K562 (cell line): ENCODE measurements around the gene RERG. TPM values are rescaled to one million over a fixed set of nuclear protein-coding genes. Genes with fewer than 3 reads are reported as not detected.

Experiments
- ATAC-seq: fragments of 200-7000 bp; cut with Tn5 transposase; 3 replicates; pipeline ENCODE4 v1.9.1; 2020; ENCODE audit warnings: moderate library complexity
- BruUV-seq: library from RNA; stranded (reverse); fragments of 400-500 nt; replicated peaks from 2 replicates; lab custom pipeline; 2021; lab: Mats Ljungman, UMichigan
- CTCF ChIA-PET: fragments of 300-600 bp; formaldehyde crosslinking; extraction: SDS; loops from one replicate; lab custom pipeline; 2021; ENCODE audit warnings: low intra/inter-chr PET ratio; lab: Yijun Ruan, JAX
- POLR2A ChIA-PET: fragments of 300-600, 350-650 bp; sonication (Branson Sonifier 250); formaldehyde crosslinking; extraction: SDS; loops from one replicate; lab custom pipeline; 2021; ENCODE audit warnings: antibody characterized with exemption, inconsistent platforms; lab: Yijun Ruan, JAX
- DNase-seq, 4 experiments: peaks; one replicate each; pipeline versions ENCODE4 v3.0.0 to v3.0.0-alpha.2; 2011 to 2018; ENCODE audit warnings: low spot score in 3 of 4, mixed read lengths in 3 of 4; ENCODE audit errors: extremely low read depth in 1 of 4
- FAIRE-seq: peaks from 2 replicates; lab custom pipeline; 2011; peaks lifted over from hg19 to GRCh38; lab: Jason Lieb, UNC
- H2AFZ ChIP-seq: 2 replicates; pipeline ENCODE4 v1.6.0; 2011; ENCODE audit warnings: low read depth, low read length, control low read depth, inconsistent platforms
- H3K27ac ChIP-seq: fragments of 200-600 bp; 3 replicates; pipeline ENCODE4 v1.8.0; 2011; ENCODE audit warnings: low read depth, mild to moderate bottlenecking, control low read depth, inconsistent platforms, low read length, moderate library complexity, mixed read lengths; ENCODE audit errors: extremely low read depth
- H3K27me3 ChIP-seq, 2 experiments: fragments of 300-600 bp in 1 of 2; 2 replicates in 1 of 2; 3 replicates in 1 of 2; pipeline versions ENCODE4 v1.6.0 to v1.8.0; 2011; ENCODE audit warnings: inconsistent platforms in 2 of 2, low read length in 2 of 2, mild to moderate bottlenecking in 1 of 2, mixed read lengths in 1 of 2, moderate library complexity in 1 of 2; ENCODE audit not compliant: control insufficient read depth in 2 of 2, insufficient read depth in 2 of 2
- H3K36me3 ChIP-seq: fragments of 300-600 bp; 3 replicates; pipeline ENCODE4 v1.8.0; 2011; ENCODE audit warnings: mild to moderate bottlenecking, low read length, inconsistent platforms; ENCODE audit not compliant: control insufficient read depth, insufficient read depth
- H3K4me1 ChIP-seq, 2 experiments: fragments of 200-600 bp in 1 of 2; replicated peaks in 1 of 2; 2 replicates in 1 of 2; 3 replicates in 1 of 2; pipeline versions ENCODE4 v1.5.1 to v1.8.0; 2011; ENCODE audit warnings: inconsistent platforms in 2 of 2, low read length in 2 of 2, mild to moderate bottlenecking in 1 of 2, mixed read lengths in 1 of 2, moderate library complexity in 1 of 2; ENCODE audit not compliant: control insufficient read depth in 2 of 2, insufficient read depth in 2 of 2
- H3K4me2 ChIP-seq: 2 replicates; pipeline ENCODE4 v1.6.1; 2011; ENCODE audit warnings: low read length, control low read depth, inconsistent platforms, mixed read lengths; ENCODE audit not compliant: insufficient read depth
- H3K4me3 ChIP-seq: fragments of 200-600 bp; sonication (generic), shearing (Covaris generic); 2 replicates; pipeline ENCODE4 v1.5.1; 2016; ENCODE audit warnings: control low read depth, inconsistent platforms
- H3K79me2 ChIP-seq: fragments of 200-600 bp; 3 replicates; pipeline ENCODE4 v1.8.0; 2011; ENCODE audit warnings: low read length, inconsistent platforms; ENCODE audit not compliant: control insufficient read depth, insufficient read depth
- H3K9ac ChIP-seq, 2 experiments: 2 replicates each; pipeline versions ENCODE4 v1.6.0 to v1.6.1; 2011; ENCODE audit warnings: low read depth in 2 of 2, low read length in 2 of 2, control low read depth in 1 of 2, inconsistent platforms in 1 of 2, mild to moderate bottlenecking in 1 of 2, mixed read lengths in 1 of 2; ENCODE audit not compliant: insufficient read depth in 1 of 2
- H3K9me1 ChIP-seq: one replicate; pipeline ENCODE4 v1.6.0; 2011; ENCODE audit warnings: inconsistent platforms, mild to moderate bottlenecking, low read length, moderate library complexity; ENCODE audit not compliant: control insufficient read depth, insufficient read depth
- H3K9me3 ChIP-seq: replicated peaks from 2 replicates; pipeline ENCODE4 v1.5.1; 2011; ENCODE audit warnings: low read depth, low read length, inconsistent platforms; ENCODE audit not compliant: control insufficient read depth, insufficient read depth
- H4K20me1 ChIP-seq: replicated peaks from 2 replicates; pipeline ENCODE4 v1.6.1; 2011; ENCODE audit warnings: low read length, inconsistent platforms, mixed read lengths; ENCODE audit not compliant: control insufficient read depth, insufficient read depth
- ARID2 ChIP-seq: fragments of 450-650 bp; IDR thresholded peaks from 2 replicates; pipeline ENCODE4 v1.6.1; 2017; ENCODE audit warnings: antibody characterized with exemption, mild to moderate bottlenecking
- CBX8 ChIP-seq: fragments of 200-600 bp; sonication (generic); IDR thresholded peaks from 2 replicates; pipeline ENCODE4 v1.6.1; 2012; ENCODE audit warnings: borderline replicate concordance, mixed run types, low read depth, mild to moderate bottlenecking, moderate library complexity, mixed read lengths, low read length, control low read depth, inconsistent platforms; ENCODE audit not compliant: poor library complexity, severe bottlenecking; ENCODE audit errors: extremely low read depth
- ELF1 ChIP-seq: fragments of 200-800 bp; sonication (Bioruptor generic); IDR thresholded peaks from 2 replicates; pipeline ENCODE4 v1.6.1; 2016; ENCODE audit warnings: missing genetic modification characterization, missing compliant biosample characterization
- ELK1 ChIP-seq: sonication (generic); formaldehyde crosslinking; IDR thresholded peaks from 2 replicates; pipeline ENCODE4 v1.8.1; 2022; ENCODE audit warnings: missing genetic modification reagents
- MAZ ChIP-seq, 2 experiments: fragments of 450-650 bp in 1 of 2; sonication (generic) in 1 of 2; formaldehyde crosslinking; IDR thresholded peaks in 1 of 2; conservative IDR thresholded peaks in 1 of 2; 2 replicates each; pipeline versions ENCODE4 v1.4.0 to v1.5.0; 2020; ENCODE audit warnings: mild to moderate bottlenecking in 1 of 2, missing genetic modification reagents in 1 of 2
- MXD1 ChIP-seq: fragments of 250-450 bp; sonication (Bioruptor Pico); IDR thresholded peaks from 2 replicates; pipeline ENCODE4 v1.8.0; 2021; ENCODE audit warnings: borderline replicate concordance, mild to moderate bottlenecking, moderate library complexity; ENCODE audit not compliant: poor library complexity, severe bottlenecking
- NCOA4 ChIP-seq: fragments of 450-650 bp; IDR thresholded peaks from 2 replicates; pipeline ENCODE4 v1.6.1; 2018; ENCODE audit warnings: mild to moderate bottlenecking; ENCODE audit not compliant: partially characterized antibody
- RBM39 ChIP-seq: fragments of 200-400 bp; formaldehyde crosslinking; optimal IDR thresholded peaks from 2 replicates; pipeline ENCODE3; 2018; ENCODE audit warnings: low read depth, low read length
- TGIF2 ChIP-seq: sonication (generic); formaldehyde crosslinking; IDR thresholded peaks from 2 replicates; pipeline ENCODE4 v1.8.1; 2022; ENCODE audit warnings: mild to moderate bottlenecking, missing genetic modification reagents, moderate library complexity
- ZNF133 ChIP-seq: fragments of 250-450 bp; sonication (Bioruptor Pico); IDR thresholded peaks from 2 replicates; pipeline ENCODE4 v1.4.0; 2020; ENCODE audit warnings: mild to moderate bottlenecking
- ZNF717 ChIP-seq: fragments of 250-450 bp; sonication (Bioruptor Pico); IDR thresholded peaks from 2 replicates; pipeline ENCODE4 v1.5.0; 2021
- WGBS: fragments of 100-300 bp; shearing (Covaris generic); methylation state at CpG from one replicate; pipeline ENCODE4 v1.1.6; 2016; ENCODE audit warnings: low coverage, mixed read lengths; ENCODE audit not compliant: insufficient coverage; ENCODE audit errors: missing lambda C conversion rate; 5-methylcytosine and 5-hydroxymethylcytosine counted together
- in situ Hi-C: fragments of 300-500 bp; cut with MboI; formaldehyde crosslinking; loops from 4 replicates; pipeline ENCODE4 v1.15.0; 2018; ENCODE audit warnings: inconsistent platforms, mixed read lengths
- intact Hi-C: fragments of 100-400 bp; cut with micrococcal nuclease; formaldehyde crosslinking; loops from 2 replicates; pipeline ENCODE4 v1.14.2; 2022
- polyA plus RNA-seq, 8 experiments: library from polyadenylated mRNA; depleted of rRNA in 4 of 8; stranded (reverse) in 5 of 8; unstranded in 3 of 8; fragments of >200 nt; fragmentation: Nextera tagmentation in 2 of 8; fragmentation: Illumina TruSeq in 1 of 8; extraction: Ambion mirVana in 2 of 8; extraction: Trizol in 1 of 8; gene quantifications; 2 replicates each; pipeline versions ENCODE4 v1.2.1 to v1.2.3, GENCODE V29; 2011 to 2014; ENCODE audit warnings: inconsistent platforms in 1 of 8, missing spikeins in 1 of 8
- total RNA-seq, 7 experiments: library from RNA; depleted of rRNA in 6 of 7; stranded (reverse); fragments of >200 nt in 6 of 7; fragmentation: Illumina TruSeq in 2 of 7; extraction: Trizol in 2 of 7; gene quantifications; 2 replicates each; pipeline versions ENCODE4 v1.2.1 to v1.2.3, GENCODE V29; 2011 to 2021; ENCODE audit warnings: low replicate concordance in 1 of 7

Gene RERG
- total and polyA plus RNA-seq, 9 of the 15 experiments (the other 6 are each of a cell fraction or from before 2014, with no cell fraction given) = 2.2 to 7.3 (median 3.0) TPM

- no peak for DNase-seq
- Histone ChIP-seq H2AFZ (no peak overlapping the region), H3K27me3 (no peaks in the 10 kb centered on the region), H3K4me2 (no peak overlapping the region), H3K27ac (no peak overlapping the region), H3K4me3 (no peak overlapping the region), H3K4me1 (no peaks in the 10 kb centered on the region), H3K9ac (no peak overlapping the region), H3K9me3 (no peaks in the 10 kb centered on the region), H4K20me1 (no peaks in the 10 kb centered on the region), H3K9me1 (no peaks in the 10 kb centered on the region), H3K79me2 (no peaks in the 10 kb centered on the region), H3K36me3 (no peaks in the 10 kb centered on the region)
- in situ Hi-C loops (no loop called here), intact Hi-C loops (no loop called here)
- POLR2A ChIA-PET = no interaction called here
- FAIRE-seq = no peak
- BruUV-seq = no TSS peak
- no peak for ATAC-seq
- WGBS = 0% methylated on average over 3 of the region's 3 CpGs
- TF ChIP-seq ZNF133 (CRISPR knock-in tag) = no peak
- no peak for TF ChIP-seq MAZ (CRISPR knock-in tag; conservative IDR thresholded peaks at IDR 0.05 in 1 of 2, IDR thresholded peaks at IDR 0.05 in 1 of 2)
- no peak for TF ChIP-seq ZNF717
- TF ChIP-seq ELF1 = no peak
- TF ChIP-seq MXD1 (CRISPR knock-in tag) = no peak
- TF ChIP-seq TGIF2 = no peak
- no peak for TF ChIP-seq RBM39
- no peak for TF ChIP-seq ELK1
- TF ChIP-seq NCOA4 = no peak
- no peak for TF ChIP-seq ARID2
- no peak for TF ChIP-seq CBX8
- TF ChIP-seq, all 486 proteins: peak for 0
- CTCF ChIA-PET = no interaction called here
These were observed 40.1 kb downstream of the RERG start for GRCh38 chr12:15181017-15181683.
